GM21526 (cell line): ENCODE data around the gene CD44.

Experiments used
- ATAC-seq: cut with Tn5 transposase; IDR thresholded peaks from one replicate; pipeline ENCODE4 v1.9.1; 2021; ENCODE audit warnings: moderate library complexity; ENCODE audit not compliant: unreplicated experiment, low FRiP score

The CD44 gene

GRCh38 chr11:35173011-35173511 lies 34.1 kb downstream of the CD44 start:
- peak; percentile 73 for ATAC-seq

- ATAC-seq, result no peak
Measured at GRCh38 chr11:35173616-35174566, 34.9 kb downstream of the CD44 start.

- no peak for ATAC-seq
Measured at GRCh38 chr11:35174666-35175065, 35.7 kb downstream of the CD44 start.

GRCh38 chr11:35177370-35177769 lies 38.4 kb downstream of the CD44 start:
- no peak for ATAC-seq

- ATAC-seq, result no peak
Measured at GRCh38 chr11:35178067-35178805, 39.3 kb downstream of the CD44 start.

- ATAC-seq, result no peak
Measured at GRCh38 chr11:35178873-35179272, 39.9 kb downstream of the CD44 start.

GRCh38 chr11:35179466-35180135 lies 40.6 kb downstream of the CD44 start:
- no peak for ATAC-seq

- no peak for ATAC-seq
Measured at GRCh38 chr11:35180317-35181233, 41.6 kb downstream of the CD44 start.

- peak; percentile 65 for ATAC-seq
Measured at GRCh38 chr11:35182317-35182939, 43.5 kb downstream of the CD44 start.

- no peak for ATAC-seq
Measured at GRCh38 chr11:35183326-35183925, 44.5 kb downstream of the CD44 start.

GRCh38 chr11:35185696-35186095 lies 46.7 kb downstream of the CD44 start:
- ATAC-seq, result no peak

- no peak for ATAC-seq
Measured at GRCh38 chr11:35187996-35188395, 49.0 kb downstream of the CD44 start.

GRCh38 chr11:35190804-35191348 lies 51.9 kb downstream of the CD44 start:
- no peak for ATAC-seq

- no peak for ATAC-seq
Measured at GRCh38 chr11:35192347-35192746, 53.4 kb downstream of the CD44 start.

GRCh38 chr11:35193767-35194166 lies 54.8 kb downstream of the CD44 start:
- ATAC-seq, result no peak

- ATAC-seq, result no peak
Measured at GRCh38 chr11:35197292-35197691, 58.3 kb downstream of the CD44 start.

GRCh38 chr11:35200811-35201341 lies 61.9 kb downstream of the CD44 start:
- ATAC-seq, result no peak

- no peak for ATAC-seq
Measured at GRCh38 chr11:35204614-35205013, 65.6 kb downstream of the CD44 start.
